ENCODE data around the gene AHCYL1.

AHCYL1 gene

GRCh38 chr1:109977225-109977624 lies 7.3 kb upstream of the AHCYL1 start:
- no peak for DNase-seq

GRCh38 chr1:109977657-109978378 lies 6.7 kb upstream of the AHCYL1 start:
- no peak for DNase-seq

GRCh38 chr1:109978761-109979488 lies 5.6 kb upstream of the AHCYL1 start:
- no peak for DNase-seq

- no peak for DNase-seq
Observed at GRCh38 chr1:109979489-109980091, 5.0 kb upstream of the AHCYL1 start.

GRCh38 chr1:109980324-109981003 lies 4.1 kb upstream of the AHCYL1 start:
- DNase-seq, result no peak

- no peak for DNase-seq
Observed at GRCh38 chr1:109981004-109981335, 3.6 kb upstream of the AHCYL1 start.

GRCh38 chr1:109983380-109984189 lies 980 bp upstream of the AHCYL1 start:
- DNase-seq, result no peak

- no peak for DNase-seq
Observed at GRCh38 chr1:109984190-109984455, 442 bp upstream of the AHCYL1 start.

GRCh38 chr1:109985247-109986053 lies 885 bp downstream of the AHCYL1 start:
- DNase-seq, result no peak

GRCh38 chr1:109986054-109986444 lies 1.5 kb downstream of the AHCYL1 start:
- no peak for DNase-seq

- DNase-seq, result no peak
Observed at GRCh38 chr1:109988349-109988914, 3.9 kb downstream of the AHCYL1 start.

DNA sequence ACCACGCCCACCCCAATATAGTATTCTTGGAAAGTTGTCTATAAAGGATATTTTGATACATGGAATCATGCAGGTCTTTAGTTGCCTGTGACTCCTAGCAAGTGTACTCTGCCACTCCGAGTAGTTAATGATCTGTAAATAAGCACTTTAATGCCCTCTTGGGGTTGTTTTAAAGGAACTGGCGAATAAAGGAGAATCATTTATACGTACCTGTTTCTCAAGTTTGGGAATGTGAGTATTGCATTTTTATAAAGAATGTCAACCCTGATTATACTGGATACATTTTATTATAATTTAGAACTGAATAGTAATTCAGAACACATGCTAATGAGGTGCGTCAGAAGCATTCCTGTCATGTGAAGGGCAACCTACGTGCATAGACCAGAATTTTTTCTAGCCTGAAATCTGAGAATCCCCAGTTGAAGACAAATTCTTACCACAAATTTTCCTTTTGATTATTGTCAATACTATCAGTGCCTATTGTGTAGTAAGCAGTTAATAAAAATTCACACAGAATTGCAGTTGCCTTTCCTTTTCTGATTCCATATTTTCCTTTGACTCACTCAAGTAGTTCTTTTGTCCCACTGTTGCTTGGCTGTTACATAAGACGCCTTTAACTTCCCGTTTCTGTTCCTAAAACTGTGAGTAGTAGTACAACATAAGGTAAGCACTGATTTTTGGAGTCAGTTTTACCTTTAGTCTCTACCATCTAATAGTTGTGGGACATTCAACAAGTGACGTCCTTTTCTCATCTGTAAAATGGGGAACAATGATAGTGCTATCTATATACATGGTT lies 5.1 kb downstream of the AHCYL1 start:
- no peak for DNase-seq

- DNase-seq, result no peak
Observed at GRCh38 chr1:109990302-109990653, 5.7 kb downstream of the AHCYL1 start.

- DNase-seq, result no peak
Observed at GRCh38 chr1:109991400-109991925, 6.9 kb downstream of the AHCYL1 start.

GRCh38 chr1:109993885-109994284 lies 9.3 kb downstream of the AHCYL1 start:
- DNase-seq, result no peak

DNA sequence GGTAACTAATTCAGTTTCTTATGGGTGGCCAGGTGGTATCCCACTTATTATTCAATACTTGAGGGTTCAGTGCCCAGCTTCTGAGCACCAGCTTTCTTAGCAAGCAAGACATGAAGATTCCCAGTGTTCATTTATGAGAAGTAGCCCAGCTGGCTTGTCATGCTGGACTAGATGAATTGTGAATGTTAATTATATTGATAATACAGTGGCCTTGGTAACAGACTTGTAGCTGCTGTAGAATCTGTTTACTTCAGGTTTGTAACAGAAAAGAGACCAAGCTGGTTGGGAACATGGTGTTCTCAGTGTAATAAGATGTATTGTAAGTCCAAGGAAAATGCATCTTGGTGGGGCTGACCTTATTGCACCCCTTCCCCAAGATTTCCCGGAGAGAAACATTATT lies 10.1 kb downstream of the AHCYL1 start:
- no peak for DNase-seq

DNA sequence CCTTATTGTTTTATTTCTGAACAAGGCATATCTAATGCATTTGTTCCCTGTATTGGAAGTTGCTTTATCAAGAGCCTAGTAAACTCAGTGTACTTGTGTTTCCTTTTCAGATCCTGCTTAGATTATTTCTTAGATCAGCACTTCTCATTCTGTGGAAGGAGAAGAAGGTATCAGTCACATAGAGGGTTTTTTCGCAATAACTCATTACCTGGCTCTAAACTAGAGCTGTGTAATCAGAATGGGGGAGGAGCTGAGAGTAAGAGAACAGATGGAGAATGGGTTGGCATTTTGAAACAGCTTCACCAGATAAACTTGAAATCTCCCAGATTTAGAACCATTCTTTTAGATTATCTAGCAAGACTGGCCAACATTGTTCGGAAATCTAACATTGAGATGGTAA lies 11.0 kb downstream of the AHCYL1 start:
- no peak for DNase-seq

DNA sequence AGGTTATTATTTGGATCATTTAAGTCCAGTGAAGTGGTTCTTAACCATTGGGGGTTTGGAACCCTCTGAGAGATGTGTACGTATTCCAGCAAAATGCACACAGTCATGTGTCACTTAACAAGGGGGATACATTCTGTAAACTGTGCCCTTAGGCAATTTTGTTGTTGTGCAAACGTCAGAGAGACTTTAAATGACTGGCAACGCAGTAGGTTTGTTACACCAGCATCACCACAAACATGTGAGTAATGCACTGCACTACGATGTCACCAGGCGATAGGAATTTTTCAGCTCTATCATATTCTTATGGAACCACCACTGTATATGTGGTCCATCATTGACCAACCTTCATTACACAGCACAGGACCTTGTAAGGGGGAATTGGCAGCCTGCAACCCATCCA lies 11.9 kb downstream of the AHCYL1 start:
- no peak for DNase-seq

GRCh38 chr1:109997204-109997866 lies 12.8 kb downstream of the AHCYL1 start:
- DNase-seq, result no peak

GRCh38 chr1:109997867-109998229 lies 13.3 kb downstream of the AHCYL1 start:
- DNase-seq, result no peak

Data from activated gamma-delta T cell treated with Interleukin-2 at 50 U/mL for 16 hours (primary cell).